Activated T-cell treated with anti-CD3 and anti-CD28 coated beads, Interleukin-2, amount 50 U/mL, for 48 hours (primary cell): ENCODE data around the gene NOL4L.
"Not testable (repeated sequence)": the region's sequence is repeated elsewhere in the genome, so short reads cannot be mapped to it uniquely, and the experiment has no call there.

Source experiments
- DNase-seq, 2 experiments: peaks; one replicate each; pipeline ENCODE4 v3.0.0-alpha.2; 2020

NOL4L gene

GRCh38 chr20:32501709-32502108 lies 83.4 kb downstream of the NOL4L start:
- DNase-seq: no peak

GRCh38 chr20:32497589-32498224 lies 87.4 kb downstream of the NOL4L start:
- DNase-seq: no peak

GRCh38 chr20:32496811-32497533 lies 88.2 kb downstream of the NOL4L start:
- DNase-seq: no peak

GRCh38 chr20:32495949-32496348 lies 89.2 kb downstream of the NOL4L start:
- no peak for DNase-seq

- DNase-seq: no peak
Measured at GRCh38 chr20:32495217-32495565, 89.9 kb downstream of the NOL4L start.

- DNase-seq: no peak
Measured at GRCh38 chr20:32494483-32495216, 90.5 kb downstream of the NOL4L start.

- no peak for DNase-seq
Measured at GRCh38 chr20:32493356-32493755, 91.8 kb downstream of the NOL4L start.

GRCh38 chr20:32491764-32492151 lies 93.4 kb downstream of the NOL4L start:
- DNase-seq: not testable (repeated sequence)

- no peak for DNase-seq
Measured at GRCh38 chr20:32490942-32491763, 94.0 kb downstream of the NOL4L start.

GRCh38 chr20:32488066-32488838 lies 96.9 kb downstream of the NOL4L start:
- no peak for DNase-seq

- DNase-seq: no peak
Measured at GRCh38 chr20:32487381-32487780, 97.8 kb downstream of the NOL4L start.

- DNase-seq: no peak
Measured at GRCh38 chr20:32485770-32486478, 99.2 kb downstream of the NOL4L start.

GRCh38 chr20:32484958-32485769 lies 100.0 kb downstream of the NOL4L start:
- DNase-seq: peak; percentile 81 to 85

GRCh38 chr20:32484225-32484957 lies 100.7 kb downstream of the NOL4L start:
- peak; percentile 54 to 58 for DNase-seq

GRCh38 chr20:32483351-32484224 lies 101.5 kb downstream of the NOL4L start:
- peak; percentile 54 to 68 for DNase-seq

GRCh38 chr20:32482442-32483261 lies 102.5 kb downstream of the NOL4L start:
- DNase-seq: peak; percentile 50 to 52

GRCh38 chr20:32482143-32482441 lies 103.0 kb downstream of the NOL4L start:
- no peak for DNase-seq
